ENCODE data around the gene USP32. TPM values are rescaled to one million over a fixed set of nuclear protein-coding genes. Genes with fewer than 3 reads are reported as not detected.
"Not testable (repeated sequence)": the region's sequence is repeated elsewhere in the genome, so short reads cannot be mapped to it uniquely, and the experiment has no call there.

The USP32 gene
- total RNA-seq, 1 experiment from 2014 or later = 73.5 TPM

- not testable (repeated sequence) for H3K79me2 ChIP-seq (ENCODE audit: insufficient read depth, low read length); H3K4ac ChIP-seq (ENCODE audit: low read depth, low read length); H3K4me2 ChIP-seq (ENCODE audit: insufficient read depth, insufficient read length, low read length); H3K9me3 ChIP-seq (ENCODE audit: control insufficient read depth, low read depth, low read length); H4K5ac ChIP-seq (ENCODE audit: insufficient read length, low read depth, low read length); H3K4me3 Mint-ChIP-seq; H3K9ac ChIP-seq (ENCODE audit: extremely low read depth, insufficient read length, low read length); H3K56ac ChIP-seq (ENCODE audit: insufficient read length, low read depth, low read length); H2AFZ ChIP-seq (ENCODE audit: low read length); H3K79me1 ChIP-seq (ENCODE audit: insufficient read depth, low read depth, low read length, poor library complexity, severe bottlenecking); H2BK20ac ChIP-seq (ENCODE audit: low read depth, low read length, poor library complexity, severe bottlenecking); H4K8ac ChIP-seq (replicated peaks; ENCODE audit: insufficient read length, low read depth, low read length); H3K23me2 ChIP-seq (ENCODE audit: insufficient read length, low read depth, low read length, poor library complexity, severe bottlenecking); H3K23ac ChIP-seq (ENCODE audit: insufficient read length, low read depth, low read length); H3K4me1 ChIP-seq (ENCODE audit: insufficient read depth, low read length); H3K27ac ChIP-seq (ENCODE audit: insufficient read length, low read depth, low read length); H3K27me3 ChIP-seq (ENCODE audit: insufficient read depth, low read length); H3K18ac ChIP-seq (ENCODE audit: insufficient read length, low read depth, low read length); H2BK120ac ChIP-seq (ENCODE audit: low read depth, low read length, poor library complexity, severe bottlenecking); H2BK15ac ChIP-seq (ENCODE audit: low read depth, low read length); H3K27me3 Mint-ChIP-seq (ENCODE audit: low read depth); H4K20me1 ChIP-seq (ENCODE audit: control insufficient read depth, insufficient read depth, insufficient read length); H2AK5ac ChIP-seq (ENCODE audit: insufficient read length, low read length); DNase-seq; H3T11ph ChIP-seq (ENCODE audit: low read length); H3K14ac ChIP-seq (ENCODE audit: insufficient read depth, low read length); H2BK12ac ChIP-seq (ENCODE audit: insufficient read length, low read depth, low read length); H2BK5ac ChIP-seq (ENCODE audit: insufficient read length, low read length); H3K9me3 Mint-ChIP-seq; H4K91ac ChIP-seq (ENCODE audit: insufficient read length, low read depth, low read length); H3K4me1 Mint-ChIP-seq
- 100% methylated on average over 1 of the region's 1 CpG for WGBS (ENCODE audit: extremely low coverage, insufficient read length, low lambda C conversion rate)
- peaks cover 26 to 72% (median 43%) of the 10 kb centered on the region in 3 experiments; a peak in 6 of 7 replicates for H3K36me3 Mint-ChIP-seq (ENCODE audit: insufficient read depth in 1 of 3, low read depth in 3 of 3)
- H3K27ac Mint-ChIP-seq = peak overlapping the region in 1 of 3 experiments; percentile 65; a peak in 3 of 7 replicates
Measured at GRCh38 chr17:60186372-60186771, 205.6 kb downstream of the USP32 start.

- H4K91ac ChIP-seq (ENCODE audit: insufficient read length, low read depth, low read length); H3K23ac ChIP-seq (ENCODE audit: insufficient read length, low read depth, low read length); H2BK120ac ChIP-seq (ENCODE audit: low read depth, low read length, poor library complexity, severe bottlenecking); H3K4me3 Mint-ChIP-seq; H3K9me3 ChIP-seq (ENCODE audit: control insufficient read depth, low read depth, low read length); H3K18ac ChIP-seq (ENCODE audit: insufficient read length, low read depth, low read length); H2AFZ ChIP-seq (ENCODE audit: low read length); H2AK5ac ChIP-seq (ENCODE audit: insufficient read length, low read length); H3K4ac ChIP-seq (ENCODE audit: low read depth, low read length); H3K4me1 ChIP-seq (ENCODE audit: insufficient read depth, low read length); H3T11ph ChIP-seq (ENCODE audit: low read length); DNase-seq; H3K9me3 Mint-ChIP-seq; H2BK20ac ChIP-seq (ENCODE audit: low read depth, low read length, poor library complexity, severe bottlenecking); H3K56ac ChIP-seq (ENCODE audit: insufficient read length, low read depth, low read length); H3K27me3 Mint-ChIP-seq (ENCODE audit: low read depth); H4K5ac ChIP-seq (ENCODE audit: insufficient read length, low read depth, low read length); H3K79me1 ChIP-seq (ENCODE audit: insufficient read depth, low read depth, low read length, poor library complexity, severe bottlenecking); H3K27me3 ChIP-seq (ENCODE audit: insufficient read depth, low read length); H3K79me2 ChIP-seq (ENCODE audit: insufficient read depth, low read length); H3K4me1 Mint-ChIP-seq; H3K27ac Mint-ChIP-seq; H4K8ac ChIP-seq (replicated peaks; ENCODE audit: insufficient read length, low read depth, low read length); H2BK15ac ChIP-seq (ENCODE audit: low read depth, low read length); H4K20me1 ChIP-seq (ENCODE audit: control insufficient read depth, insufficient read depth, insufficient read length); H3K23me2 ChIP-seq (ENCODE audit: insufficient read length, low read depth, low read length, poor library complexity, severe bottlenecking); H3K14ac ChIP-seq (ENCODE audit: insufficient read depth, low read length); H3K9ac ChIP-seq (ENCODE audit: extremely low read depth, insufficient read length, low read length); H3K27ac ChIP-seq (ENCODE audit: insufficient read length, low read depth, low read length); H2BK5ac ChIP-seq (ENCODE audit: insufficient read length, low read length); H2BK12ac ChIP-seq (ENCODE audit: insufficient read length, low read depth, low read length); H3K4me2 ChIP-seq (ENCODE audit: insufficient read depth, insufficient read length, low read length): not testable (repeated sequence)
- peaks cover 27 to 70% (median 59%) of the 10 kb centered on the region in 3 experiments for H3K36me3 Mint-ChIP-seq (ENCODE audit: insufficient read depth in 1 of 3, low read depth in 3 of 3)
- no CpG with 5 or more reads among the region's 1 CpG for WGBS (ENCODE audit: extremely low coverage, insufficient read length, low lambda C conversion rate)
Measured at GRCh38 chr17:60180380-60180779, 211.6 kb downstream of the USP32 start.
